GM12864 (cell line): Measurements from ENCODE around the gene ADAMTS9.

Experiments
- DNase-seq: peaks from one replicate; pipeline ENCODE4 v3.0.0-alpha.2; 2011; ENCODE audit warnings: low read depth
- H3K4me3 ChIP-seq: 2 replicates; pipeline ENCODE4 v1.5.1; 2011; ENCODE audit warnings: mild to moderate bottlenecking, low read depth, low read length, control low read depth
- TF ChIP-seq, protein P1 (sequence below): IDR thresholded peaks from 2 replicates; pipeline ENCODE4 v1.5.1; 2011; ENCODE audit warnings: low read depth, mild to moderate bottlenecking, moderate library complexity, low read length, control low read depth, inconsistent platforms; ENCODE audit errors: missing control alignments

Gene ADAMTS9

GRCh38 chr3:64612082-64612860, 75.5 kb downstream of the ADAMTS9 start:
- no peak for DNase-seq
- TF ChIP-seq, protein P1, sequence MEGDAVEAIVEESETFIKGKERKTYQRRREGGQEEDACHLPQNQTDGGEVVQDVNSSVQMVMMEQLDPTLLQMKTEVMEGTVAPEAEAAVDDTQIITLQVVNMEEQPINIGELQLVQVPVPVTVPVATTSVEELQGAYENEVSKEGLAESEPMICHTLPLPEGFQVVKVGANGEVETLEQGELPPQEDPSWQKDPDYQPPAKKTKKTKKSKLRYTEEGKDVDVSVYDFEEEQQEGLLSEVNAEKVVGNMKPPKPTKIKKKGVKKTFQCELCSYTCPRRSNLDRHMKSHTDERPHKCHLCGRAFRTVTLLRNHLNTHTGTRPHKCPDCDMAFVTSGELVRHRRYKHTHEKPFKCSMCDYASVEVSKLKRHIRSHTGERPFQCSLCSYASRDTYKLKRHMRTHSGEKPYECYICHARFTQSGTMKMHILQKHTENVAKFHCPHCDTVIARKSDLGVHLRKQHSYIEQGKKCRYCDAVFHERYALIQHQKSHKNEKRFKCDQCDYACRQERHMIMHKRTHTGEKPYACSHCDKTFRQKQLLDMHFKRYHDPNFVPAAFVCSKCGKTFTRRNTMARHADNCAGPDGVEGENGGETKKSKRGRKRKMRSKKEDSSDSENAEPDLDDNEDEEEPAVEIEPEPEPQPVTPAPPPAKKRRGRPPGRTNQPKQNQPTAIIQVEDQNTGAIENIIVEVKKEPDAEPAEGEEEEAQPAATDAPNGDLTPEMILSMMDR, result no peak
- no peak overlapping the region for H3K4me3 ChIP-seq

- DNase-seq, result no peak
- no peak overlapping the region for H3K4me3 ChIP-seq
- TF ChIP-seq, protein P1, result no peak
Observed at GRCh38 chr3:64608741-64609140, 79.1 kb downstream of the ADAMTS9 start.

DNA sequence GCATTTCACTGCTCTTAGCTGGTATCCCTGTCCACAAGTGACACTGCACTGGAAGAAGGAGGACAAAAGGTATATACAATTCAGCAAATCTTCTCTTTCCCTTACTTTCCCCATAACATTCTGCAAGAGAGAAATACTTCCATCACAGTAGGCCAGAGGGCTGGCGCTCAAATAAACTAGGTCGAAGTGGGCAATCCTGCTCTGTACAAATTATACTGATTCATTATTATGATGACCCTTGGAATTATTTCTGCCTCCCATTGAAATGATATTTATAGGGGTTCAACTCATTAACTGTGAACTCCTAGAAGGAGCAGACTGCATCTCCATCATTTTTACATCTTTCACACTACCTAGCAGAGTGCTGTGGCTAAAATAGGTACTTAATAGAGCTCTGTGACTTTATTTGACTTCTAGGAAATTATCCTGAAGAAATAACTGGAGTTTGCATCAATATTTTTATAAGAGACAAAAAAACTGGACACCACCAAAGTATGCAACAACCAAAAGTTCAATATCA, 80.7 kb downstream of the ADAMTS9 start:
- TF ChIP-seq, protein P1, result no peak
- H3K4me3 ChIP-seq, result no peak overlapping the region
- DNase-seq, result no peak

DNA sequence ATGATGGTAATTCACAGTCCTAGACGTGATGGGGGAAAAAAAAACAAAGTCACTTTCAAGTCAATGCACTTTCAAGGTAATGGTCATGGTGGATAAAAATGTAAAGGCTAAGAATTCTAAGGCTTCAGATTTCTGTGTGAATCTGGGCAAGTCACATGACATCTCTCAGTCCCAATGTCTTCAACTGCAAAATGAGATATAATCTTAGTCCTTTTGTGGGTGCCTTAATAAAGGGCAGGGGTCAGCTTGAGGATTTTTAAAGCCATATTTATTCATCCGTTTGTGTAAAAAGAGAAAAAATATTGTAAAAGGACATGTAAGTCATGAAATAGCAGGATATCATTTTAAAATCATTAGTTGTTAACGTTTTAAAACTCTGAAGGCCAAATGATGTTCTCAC, 83.5 kb downstream of the ADAMTS9 start:
- TF ChIP-seq, protein P1, result no peak
- H3K4me3 ChIP-seq, result no peak overlapping the region
- DNase-seq, result no peak

DNA sequence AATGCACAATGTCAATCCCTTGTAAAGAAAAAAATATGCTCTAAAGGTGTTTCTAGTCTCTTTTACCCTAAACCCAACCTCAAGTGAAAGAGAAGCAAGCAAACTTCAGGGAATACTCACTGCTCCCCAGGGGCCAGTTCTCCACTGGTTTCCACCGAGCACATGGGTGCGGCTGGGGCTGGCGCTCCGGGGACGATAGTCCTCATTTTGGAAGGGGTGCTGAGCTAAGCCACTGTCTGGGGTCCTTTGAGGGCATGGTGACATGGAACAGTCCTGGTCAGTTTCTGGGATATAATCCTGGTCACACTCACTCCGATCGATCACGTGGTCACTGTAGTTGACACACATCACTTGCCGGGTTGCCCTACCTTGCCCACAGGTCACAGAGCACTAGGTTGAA, 86.0 kb downstream of the ADAMTS9 start:
- H3K4me3 ChIP-seq, result no peak overlapping the region
- TF ChIP-seq, protein P1, result no peak

GRCh38 chr3:64600246-64600950, 87.4 kb downstream of the ADAMTS9 start:
- no peak overlapping the region for H3K4me3 ChIP-seq
- TF ChIP-seq, protein P1, result no peak

More for the DNA sequence above, 86.0 kb downstream of the ADAMTS9 start:
- DNase-seq, result no peak

More at GRCh38 chr3:64600246-64600950, 87.4 kb downstream of the ADAMTS9 start:
- no peak for DNase-seq
